Vagina (tissue), 2 donors: ENCODE measurements around the gene OR6X1.

Experiments
- CTCF ChIP-seq, 3 experiments: fragments of 450-650 bp in 2 of 3; fragments of 200-600 bp in 1 of 3; sonication (generic) in 1 of 3; IDR thresholded peaks; one replicate each; pipeline ENCODE4 v1.5.1; 2017 to 2019; ENCODE audit warnings: antibody characterized with exemption in 3 of 3, mild to moderate bottlenecking in 2 of 3, moderate library complexity in 2 of 3
- POLR2A ChIP-seq, 2 donors: fragments of 450-650 bp; IDR thresholded peaks; one replicate each; pipeline ENCODE4 v1.6.1; 2017; ENCODE audit warnings: antibody characterized with exemption in 2 of 2, mild to moderate bottlenecking in 2 of 2, moderate library complexity in 2 of 2

DNA sequence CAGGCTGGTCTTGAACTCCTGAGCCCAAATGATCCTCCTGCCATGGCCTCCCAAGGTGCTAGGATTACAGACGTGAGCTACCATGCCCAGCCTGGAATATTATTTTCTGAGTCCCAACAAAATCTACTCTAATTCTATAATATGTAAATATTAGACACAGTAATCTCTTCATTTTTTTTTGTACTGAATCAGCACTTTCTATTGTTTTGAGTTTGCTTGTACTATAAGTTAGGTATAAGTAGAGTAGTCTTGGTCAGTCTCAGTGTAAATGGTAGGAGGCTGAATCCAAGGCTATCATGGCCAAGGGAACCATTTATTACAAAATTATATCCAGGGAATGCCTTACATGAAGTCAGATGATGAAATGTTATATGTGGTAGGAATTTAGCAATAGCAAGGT is 19.6 kb upstream of the OR6X1 start:
- no peak for TF ChIP-seq CTCF (IDR thresholded peaks at IDR 0.05)
- TF ChIP-seq POLR2A (IDR thresholded peaks at IDR 0.05) = no peak
